ENCODE measurements around the gene COA8. TPM values are rescaled to one million over a fixed set of nuclear protein-coding genes. Genes with fewer than 3 reads are reported as not detected.
"Not testable (repeated sequence)": the region's sequence is repeated elsewhere in the genome, so short reads cannot be mapped to it uniquely, and the experiment has no call there.

Gene COA8
- total RNA-seq, 1 donor from 2014 or later, result 17.2 TPM

DNA sequence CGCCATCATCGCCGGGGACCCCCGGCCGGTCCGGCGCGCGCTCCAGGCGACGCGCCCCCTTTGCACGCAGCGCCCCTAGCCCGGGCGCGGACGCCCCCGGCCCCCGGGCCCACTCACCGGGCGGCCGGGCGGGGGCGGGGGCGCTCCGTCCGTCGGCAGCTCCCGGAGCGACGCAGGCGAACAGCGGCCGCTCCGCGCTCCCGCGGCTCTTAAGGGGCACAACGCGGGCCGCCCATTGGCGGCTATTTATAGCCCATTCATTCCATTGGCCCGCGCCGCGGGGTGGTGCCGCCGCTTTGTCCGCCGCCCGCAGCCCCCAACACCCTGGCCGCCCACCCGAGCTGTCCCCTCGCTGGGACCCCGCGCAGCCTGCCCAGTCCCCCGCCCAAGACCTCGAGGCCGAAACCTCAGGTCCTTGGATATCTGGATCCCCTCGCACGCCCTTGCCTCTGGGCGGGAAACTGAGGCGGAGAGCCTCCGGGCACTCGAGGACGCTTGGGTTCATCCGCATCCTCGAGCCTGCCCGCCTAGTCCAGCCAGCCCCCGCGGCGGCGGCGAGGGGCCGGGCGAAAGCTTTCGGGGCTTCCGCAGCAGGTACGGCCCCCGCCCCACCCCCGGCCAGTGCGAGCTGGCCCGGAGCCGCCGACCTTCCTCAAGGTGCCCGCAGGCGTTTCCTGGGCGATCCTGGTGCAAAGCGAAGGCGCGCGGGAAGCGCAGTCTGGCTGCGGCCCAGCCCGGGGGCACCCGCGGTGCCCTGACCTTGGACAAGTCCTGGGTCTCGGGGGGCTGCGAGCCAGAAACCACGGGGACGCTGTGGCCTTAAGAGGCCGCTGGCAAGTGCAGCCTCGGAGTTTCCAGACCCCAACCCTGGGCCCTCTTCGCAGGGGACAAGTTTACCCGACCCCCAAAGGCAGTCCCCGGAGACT is 39.8 kb upstream of the COA8 start, which contains the start of gene CKB:
TSS of gene CKB (minus strand) at position 182 of the 926 bp plus-strand sequence. CDS start 337 bp downstream, outside the sequence.
- no peaks in the 10 kb centered on the region for H3K27me3 ChIP-seq
- H3K4me3 ChIP-seq, result peak within 1 kb of the TSS; percentile 56 to 65
- H3K9me3 ChIP-seq, result no peaks in the 10 kb centered on the region
- H3K27ac ChIP-seq, result peak within 1 kb of the TSS; percentile 90
- peaks cover 65% of the 10 kb centered on the region for H3K4me1 ChIP-seq
- DNase-seq (ENCODE audit: extremely low spot score in 2 of 2), result no peak
- H3K36me3 ChIP-seq, result no peaks in the 10 kb centered on the region
- intact Hi-C loops (cut with DNase I), result no loop called here
- TF ChIP-seq POLR2A (IDR thresholded peaks at IDR 0.05) (peak in 1 of 2 donors; percentile 65), POLR2AphosphoS5 (IDR thresholded peaks at IDR 0.05; ENCODE audit: insufficient read depth in 1 of 2, low read depth in 1 of 2) (peak in 1 of 2 donors; percentile 64)
- TF ChIP-seq, protein P1, sequence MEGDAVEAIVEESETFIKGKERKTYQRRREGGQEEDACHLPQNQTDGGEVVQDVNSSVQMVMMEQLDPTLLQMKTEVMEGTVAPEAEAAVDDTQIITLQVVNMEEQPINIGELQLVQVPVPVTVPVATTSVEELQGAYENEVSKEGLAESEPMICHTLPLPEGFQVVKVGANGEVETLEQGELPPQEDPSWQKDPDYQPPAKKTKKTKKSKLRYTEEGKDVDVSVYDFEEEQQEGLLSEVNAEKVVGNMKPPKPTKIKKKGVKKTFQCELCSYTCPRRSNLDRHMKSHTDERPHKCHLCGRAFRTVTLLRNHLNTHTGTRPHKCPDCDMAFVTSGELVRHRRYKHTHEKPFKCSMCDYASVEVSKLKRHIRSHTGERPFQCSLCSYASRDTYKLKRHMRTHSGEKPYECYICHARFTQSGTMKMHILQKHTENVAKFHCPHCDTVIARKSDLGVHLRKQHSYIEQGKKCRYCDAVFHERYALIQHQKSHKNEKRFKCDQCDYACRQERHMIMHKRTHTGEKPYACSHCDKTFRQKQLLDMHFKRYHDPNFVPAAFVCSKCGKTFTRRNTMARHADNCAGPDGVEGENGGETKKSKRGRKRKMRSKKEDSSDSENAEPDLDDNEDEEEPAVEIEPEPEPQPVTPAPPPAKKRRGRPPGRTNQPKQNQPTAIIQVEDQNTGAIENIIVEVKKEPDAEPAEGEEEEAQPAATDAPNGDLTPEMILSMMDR (IDR thresholded peaks at IDR 0.05), result no peak

DNA sequence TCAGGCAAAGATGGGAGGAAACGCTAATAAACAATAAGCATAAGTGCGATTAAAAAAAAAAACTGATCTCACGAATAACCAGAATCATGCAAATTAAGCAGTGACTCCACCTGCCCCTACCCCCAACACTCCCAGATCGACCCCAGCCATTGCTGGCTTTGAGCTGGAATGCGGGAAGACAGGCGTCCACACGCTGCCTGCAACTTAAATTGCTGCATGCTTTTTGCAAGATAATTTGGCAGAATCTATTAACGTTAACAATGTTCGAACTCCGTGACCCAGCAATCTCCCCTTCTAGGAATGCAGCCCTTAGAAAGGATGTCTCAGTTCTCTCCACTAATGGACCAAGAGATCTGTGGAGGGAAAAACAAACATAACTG is 39.2 kb upstream of the COA8 start:
- TF ChIP-seq, protein P1 (IDR thresholded peaks at IDR 0.05), result no peak
- TF ChIP-seq POLR2A (IDR thresholded peaks at IDR 0.05), result no peak
- no peak for TF ChIP-seq POLR2AphosphoS5 (IDR thresholded peaks at IDR 0.05; ENCODE audit: insufficient read depth in 1 of 2, low read depth in 1 of 2)
- Histone ChIP-seq H3K27ac (peak overlapping the region; percentile 90), H3K4me1 (peaks cover 65% of the 10 kb centered on the region), H3K4me3 (peak overlapping the region in 1 of 2 donors; percentile 65), H3K36me3 (no peaks in the 10 kb centered on the region), H3K9me3 (no peaks in the 10 kb centered on the region), H3K27me3 (no peaks in the 10 kb centered on the region)
- DNase-seq (ENCODE audit: extremely low spot score in 2 of 2), result no peak
- intact Hi-C loops (cut with DNase I), result no loop called here

DNA sequence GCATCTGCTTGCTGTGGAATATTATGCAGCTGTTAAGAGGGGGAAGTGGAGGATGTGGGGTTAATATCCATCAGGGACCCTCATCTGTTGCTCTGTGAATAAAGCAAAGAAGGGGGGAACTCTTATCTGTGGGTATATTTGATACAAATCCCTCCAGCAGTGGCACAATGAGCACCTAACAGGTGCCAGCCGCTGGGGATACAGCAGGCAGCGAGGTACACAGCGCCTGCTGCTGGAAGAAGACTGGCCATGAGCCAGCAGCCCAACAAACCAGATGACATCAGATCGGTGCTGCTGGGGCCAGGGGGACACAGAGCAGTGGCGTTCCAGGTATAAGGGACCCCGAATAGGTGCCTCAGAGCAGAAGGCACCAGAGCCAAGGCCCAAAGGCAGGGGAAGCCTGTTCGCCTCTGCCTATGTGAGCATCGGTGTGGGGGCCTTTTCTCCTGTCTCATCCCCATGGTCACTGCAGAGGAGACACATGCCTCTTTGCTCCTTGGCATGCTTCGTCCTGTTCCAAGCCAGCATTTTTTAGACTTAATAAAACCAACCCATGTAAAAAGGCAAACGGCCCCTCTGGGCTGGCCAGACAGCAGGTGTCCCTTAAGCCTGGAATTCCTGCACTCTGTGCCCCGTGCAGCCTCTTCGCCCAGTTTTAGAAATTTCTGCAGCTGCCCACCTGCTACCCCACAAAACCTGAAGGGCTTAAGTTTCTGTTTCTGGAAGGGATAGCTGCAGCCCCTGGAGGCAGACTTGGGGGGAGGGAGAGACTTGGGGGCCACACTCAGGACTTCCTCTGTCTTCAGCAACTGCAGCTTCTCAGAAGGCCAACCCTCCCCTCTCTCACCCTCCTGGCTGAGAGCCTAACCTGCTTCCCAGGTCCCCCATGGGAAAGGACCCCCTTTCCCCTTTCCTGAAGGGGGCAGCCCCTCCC is 38.5 kb upstream of the COA8 start:
- H3K27ac ChIP-seq, result no peak overlapping the region
- TF ChIP-seq, protein P1 (IDR thresholded peaks at IDR 0.05), result no peak
- TF ChIP-seq POLR2AphosphoS5 (IDR thresholded peaks at IDR 0.05; ENCODE audit: insufficient read depth in 1 of 2, low read depth in 1 of 2), result no peak
- no peak for TF ChIP-seq POLR2A (IDR thresholded peaks at IDR 0.05)

DNA sequence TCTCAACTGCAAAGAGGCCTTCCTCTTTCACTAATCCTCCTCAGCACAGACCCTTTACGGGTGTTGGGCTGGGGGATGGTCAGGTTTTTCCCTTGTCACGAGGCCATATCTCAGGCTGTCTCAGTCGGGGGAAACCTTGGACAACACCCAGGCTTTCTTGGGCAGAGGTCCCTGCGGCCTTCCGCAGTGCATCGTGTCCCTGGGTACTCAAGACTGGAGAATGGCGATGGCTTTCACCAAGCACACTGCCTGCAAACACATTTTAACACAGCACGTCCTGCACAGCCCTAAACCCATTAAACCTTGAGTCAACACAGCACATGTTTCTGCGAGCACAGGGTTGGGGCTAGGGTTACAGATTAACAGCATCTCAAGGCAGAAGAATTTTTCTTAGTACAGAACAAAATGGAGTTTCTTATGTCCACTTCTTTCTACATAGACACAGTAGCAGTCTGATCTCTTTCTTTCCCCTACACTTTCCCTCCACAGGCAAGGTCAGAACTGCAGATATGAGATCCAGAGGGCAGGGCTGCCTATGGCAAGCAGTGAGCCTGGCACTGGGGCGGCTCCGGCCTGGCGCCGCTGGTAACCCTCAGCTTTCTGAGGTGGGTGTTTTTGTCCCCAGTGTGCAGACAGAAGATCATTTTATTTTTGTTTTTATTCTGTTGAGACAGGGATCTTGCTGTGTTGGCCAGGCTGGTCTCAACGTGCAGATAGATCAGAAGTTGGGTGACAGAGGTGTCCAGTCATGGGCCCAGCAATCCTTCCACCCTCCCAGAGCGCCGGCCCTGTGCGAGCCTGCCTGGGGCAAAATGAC is 37.1 kb upstream of the COA8 start:
- H3K27me3 ChIP-seq; H3K36me3 ChIP-seq; H3K4me3 ChIP-seq; H3K9me3 ChIP-seq; intact Hi-C loops (cut with DNase I); DNase-seq (ENCODE audit: extremely low spot score in 2 of 2): not testable (repeated sequence)
- Histone ChIP-seq H3K27ac (peak overlapping the region; percentile 90), H3K4me1 (peaks cover 61% of the 10 kb centered on the region)

More for the DNA sequence above, 38.5 kb upstream of the COA8 start:
- intact Hi-C loops (cut with DNase I), result no loop called here
- Histone ChIP-seq H3K4me3 (no peak overlapping the region), H3K36me3 (no peaks in the 10 kb centered on the region), H3K4me1 (peaks cover 61% of the 10 kb centered on the region), H3K9me3 (no peaks in the 10 kb centered on the region), H3K27me3 (no peaks in the 10 kb centered on the region)
- DNase-seq (ENCODE audit: extremely low spot score in 2 of 2), result no peak

Measured in vagina (tissue), 2 donors.